Measurements from ENCODE around the gene ZBP1.
"Not testable (repeated sequence)": the region's sequence is repeated elsewhere in the genome, so short reads cannot be mapped to it uniquely, and the experiment has no call there.

Gene ZBP1

DNA sequence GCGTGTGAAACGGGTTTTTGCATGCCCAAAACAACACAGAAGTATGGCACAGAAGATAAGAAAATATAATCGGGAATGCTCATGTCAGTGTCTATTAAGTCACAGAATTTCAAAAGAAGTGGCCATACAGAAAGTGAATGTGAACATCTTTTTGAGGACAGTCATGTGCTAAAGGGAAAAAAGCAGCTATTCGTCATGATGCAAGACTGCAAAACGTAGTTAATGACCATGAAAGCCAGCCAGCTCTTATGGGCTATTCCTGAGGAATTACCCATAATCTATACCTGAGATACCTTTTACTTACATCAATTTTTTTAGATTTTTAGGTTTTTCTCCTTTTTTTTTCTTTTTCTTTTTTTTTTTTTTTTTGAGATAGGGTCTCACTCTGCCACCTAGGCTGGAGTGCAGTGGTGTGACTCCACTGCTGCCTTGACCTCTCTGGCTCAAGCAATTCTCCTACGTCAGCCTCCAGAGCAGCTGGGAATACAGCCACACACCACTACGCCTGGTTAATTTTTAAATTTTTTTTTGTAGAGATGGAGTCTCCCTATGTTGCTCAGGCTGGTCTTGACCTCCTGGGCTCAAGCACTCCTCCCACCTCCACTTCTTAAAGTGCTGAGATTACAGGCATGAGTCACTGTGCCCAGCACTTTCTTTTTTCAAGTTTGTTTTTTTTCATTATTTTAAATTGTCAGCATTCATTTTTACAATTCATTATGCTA, 18.1 kb upstream of the ZBP1 start:
- DNase-seq = no peak

- no peak for DNase-seq
These were observed 13.8 kb upstream of the ZBP1 start for GRCh38 chr20:57633945-57634491.

DNA sequence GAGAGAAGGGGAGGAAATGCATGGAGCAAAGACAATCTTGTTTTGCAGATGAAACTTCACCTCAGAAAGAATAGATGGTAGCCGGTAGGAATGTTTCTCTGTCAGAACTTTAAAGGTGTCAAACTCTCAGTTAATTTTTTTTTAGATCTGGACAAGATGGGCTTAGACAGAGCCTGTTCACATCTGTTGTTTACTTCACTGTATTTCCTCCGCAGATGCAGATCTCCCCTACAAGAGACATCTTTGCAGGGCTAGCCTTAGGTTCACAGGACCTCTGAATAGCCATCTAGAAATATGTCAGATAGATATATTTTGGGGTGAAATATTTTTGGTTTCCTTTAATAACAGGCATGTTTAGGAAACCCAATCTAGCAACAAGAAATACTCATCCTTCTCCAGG, 12.1 kb upstream of the ZBP1 start:
- DNase-seq = no peak

DNA sequence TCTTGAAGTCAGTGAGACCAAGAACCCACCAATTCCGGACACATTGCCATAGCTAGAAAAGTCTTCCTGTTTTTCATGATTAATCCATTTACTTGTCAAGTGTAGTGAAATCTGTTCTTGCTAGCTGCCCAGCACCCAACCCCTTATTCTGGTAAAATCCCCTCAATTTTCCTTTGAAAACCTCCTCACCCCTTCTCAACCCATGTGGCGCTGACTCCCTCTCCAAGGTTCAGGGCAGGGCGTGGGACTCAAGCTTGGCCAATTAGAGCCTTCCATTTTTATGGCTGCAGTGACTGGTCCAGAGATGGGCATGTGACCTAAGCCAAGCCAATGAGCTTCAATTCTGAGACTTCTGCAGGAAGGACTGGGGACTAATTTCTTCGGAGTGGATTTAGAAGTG, 9.8 kb upstream of the ZBP1 start:
- DNase-seq = no peak

DNA sequence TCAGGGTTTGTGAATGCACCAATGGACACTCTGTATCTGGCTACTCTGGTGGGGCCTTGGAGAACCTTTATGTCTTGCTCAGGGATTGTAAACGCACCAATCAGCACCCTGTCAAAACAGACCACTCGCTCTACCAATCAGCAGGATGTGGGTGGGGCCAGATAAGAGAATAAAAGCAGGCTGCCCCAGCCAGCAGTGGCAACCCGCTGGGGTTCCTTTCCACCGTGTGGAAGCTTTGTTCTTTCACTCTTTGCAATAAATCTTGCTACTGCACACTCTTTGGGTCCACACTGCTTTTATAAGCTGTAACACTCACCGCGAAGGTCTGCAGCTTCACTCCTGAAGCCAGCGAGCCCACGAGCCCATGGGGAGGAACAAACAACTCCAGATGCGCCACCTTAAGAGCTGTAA, 9.3 kb upstream of the ZBP1 start:
- not testable (repeated sequence) for DNase-seq

- not testable (repeated sequence) for DNase-seq
These were observed 8.7 kb upstream of the ZBP1 start for GRCh38 chr20:57628962-57629308.

DNA sequence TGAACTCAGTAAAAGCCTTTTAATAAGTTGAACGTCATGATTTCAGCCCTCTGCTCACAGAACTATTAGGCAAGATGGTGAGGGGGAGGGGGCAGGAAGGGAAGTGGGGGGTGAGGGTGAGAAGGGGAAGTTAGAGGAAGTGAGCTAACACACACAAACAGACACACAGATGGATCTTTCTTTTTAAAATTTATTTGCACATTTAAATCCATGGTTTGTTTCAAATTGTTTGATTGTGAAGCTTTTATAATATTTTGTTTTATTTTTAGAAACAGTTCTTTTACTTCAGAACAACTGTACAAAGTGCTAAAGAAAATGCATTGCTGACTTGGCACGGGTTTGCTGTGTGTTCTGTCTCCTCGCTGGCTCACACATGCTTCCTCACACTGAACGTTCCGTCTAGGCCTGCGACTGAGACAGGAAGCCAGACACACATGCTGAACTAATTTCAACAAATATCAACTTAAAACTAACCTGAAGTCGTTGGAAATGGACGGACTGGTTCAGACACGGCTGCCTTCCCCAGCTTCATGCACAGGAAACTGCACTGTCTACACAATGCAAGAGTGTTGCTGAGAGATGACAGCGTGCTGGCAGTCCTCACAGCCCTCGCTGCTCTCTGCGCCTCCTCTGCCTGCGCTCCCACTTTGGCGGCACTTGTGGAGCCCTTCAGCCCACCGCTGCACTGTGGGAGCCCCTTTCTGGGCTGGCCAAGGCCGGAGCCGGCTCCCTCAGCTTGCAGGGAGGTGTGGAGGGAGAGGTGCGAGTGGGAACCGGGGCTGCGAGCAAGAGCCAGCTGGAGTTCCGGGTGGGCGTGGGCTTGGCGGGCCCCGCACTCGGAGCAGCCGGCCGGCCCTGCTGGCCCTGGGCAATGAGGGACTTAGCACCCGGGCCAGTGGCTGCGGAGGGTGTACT, 8.1 kb upstream of the ZBP1 start:
- DNase-seq = no peak

- DNase-seq = no peak
These were observed 7.1 kb upstream of the ZBP1 start for GRCh38 chr20:57627339-57627738.

- DNase-seq = no peak
These were observed 5.8 kb upstream of the ZBP1 start for GRCh38 chr20:57625978-57626377.

- DNase-seq = no peak
These were observed 5.1 kb upstream of the ZBP1 start for GRCh38 chr20:57625181-57625958.

DNA sequence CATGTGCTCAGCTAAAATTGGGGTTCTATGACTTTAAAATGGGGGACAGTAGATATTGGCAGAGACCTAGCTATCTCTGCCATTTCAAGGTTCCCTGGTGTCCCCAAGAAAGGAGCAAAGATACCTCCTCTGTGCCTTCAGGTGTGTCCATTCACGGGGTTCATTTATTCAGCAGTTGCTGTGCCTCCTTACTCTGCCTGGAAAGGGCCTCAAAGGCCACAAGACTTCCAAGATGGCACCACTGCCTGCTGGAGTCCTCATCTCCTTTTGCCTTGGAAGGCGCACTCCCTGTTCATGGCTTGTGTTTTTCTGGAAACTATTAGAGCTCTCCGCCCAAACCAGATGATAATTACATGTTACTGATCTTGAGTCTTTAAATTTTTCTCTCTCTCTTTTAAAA, 3.9 kb upstream of the ZBP1 start:
- DNase-seq = no peak

DNA sequence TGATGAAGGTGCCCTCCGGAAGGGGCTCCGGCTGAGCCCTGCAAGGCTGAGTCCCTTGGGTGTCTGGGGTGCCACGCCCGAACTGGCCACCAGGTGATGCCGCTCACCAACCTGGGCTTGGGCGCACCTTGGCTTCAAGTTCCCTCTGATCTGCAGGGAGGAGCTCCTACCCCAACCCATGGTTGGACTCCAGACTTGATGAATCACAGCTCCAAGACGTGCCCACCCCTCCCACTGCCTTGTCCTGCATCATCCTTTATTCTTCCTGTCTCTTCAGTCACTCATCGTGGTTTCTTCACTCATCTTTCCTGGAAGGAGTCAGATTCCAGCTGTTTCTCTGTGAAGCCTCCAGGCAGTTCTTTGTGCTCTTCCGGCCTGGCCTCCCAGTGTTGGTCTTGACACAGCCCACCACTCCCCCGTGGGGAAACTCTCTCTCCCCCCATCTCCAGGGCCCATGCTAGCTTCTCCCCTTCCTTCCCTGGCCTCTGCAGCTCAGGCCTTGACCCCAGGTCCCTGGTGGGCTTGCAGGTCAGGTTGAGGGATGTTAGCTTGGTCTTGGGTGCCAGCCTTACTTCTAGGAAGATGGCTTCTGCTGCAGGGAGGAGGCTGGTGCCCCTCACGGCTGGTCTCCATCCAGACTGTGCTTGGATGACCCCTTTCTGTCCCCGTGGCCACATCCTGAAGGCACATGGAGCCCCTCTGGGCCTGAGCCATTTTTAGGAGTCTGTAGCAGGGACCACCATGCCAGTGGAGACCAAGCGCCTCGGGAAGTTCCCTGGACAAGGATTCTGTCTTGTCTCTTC, 2.6 kb upstream of the ZBP1 start:
- peak; percentile 40 to 47 for DNase-seq

- DNase-seq = no peak
These were observed 2.0 kb upstream of the ZBP1 start for GRCh38 chr20:57622201-57622570.

- DNase-seq = no peak
These were observed 1.4 kb upstream of the ZBP1 start for GRCh38 chr20:57621421-57622200.

DNA sequence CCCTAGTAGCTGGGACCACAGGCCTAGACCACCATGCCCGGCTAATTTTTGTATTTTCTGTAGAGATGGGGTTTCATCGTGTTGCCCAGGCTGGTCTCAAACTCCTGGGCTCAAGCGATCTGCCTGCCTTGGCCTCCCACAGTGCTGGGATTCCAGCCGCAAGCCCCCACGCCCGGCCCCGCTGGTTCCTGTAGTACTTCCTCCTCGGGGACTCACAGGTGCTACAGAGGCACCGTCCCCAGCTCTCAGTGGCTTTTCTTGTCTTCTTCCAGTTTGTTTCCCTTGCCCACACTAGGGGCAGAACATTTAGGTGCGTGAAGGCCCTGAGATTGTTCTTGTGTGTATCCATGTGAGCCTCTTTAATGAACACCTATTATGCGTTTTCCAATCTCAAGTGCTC, 773 bp upstream of the ZBP1 start:
- no peak for DNase-seq

GRCh38 chr20:57619051-57619831, 985 bp downstream of the ZBP1 start:
- DNase-seq = no peak

DNA sequence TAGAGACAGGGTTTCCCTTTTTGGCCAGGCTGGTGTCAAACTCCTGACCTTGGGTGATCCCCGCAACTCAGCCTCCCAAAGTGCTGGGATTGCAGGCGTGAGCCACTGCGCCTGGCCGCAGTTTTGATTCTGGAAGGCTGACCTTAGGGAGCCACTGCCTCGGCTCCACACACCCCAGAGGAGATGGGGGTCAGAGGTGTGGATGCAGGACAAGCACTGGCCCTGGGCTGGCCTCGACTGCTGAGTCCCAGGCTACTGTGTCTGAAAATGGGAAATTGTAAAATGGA, 1.5 kb downstream of the ZBP1 start:
- no peak for DNase-seq

- DNase-seq = no peak
These were observed 2.0 kb downstream of the ZBP1 start for GRCh38 chr20:57618091-57618763.

DNA sequence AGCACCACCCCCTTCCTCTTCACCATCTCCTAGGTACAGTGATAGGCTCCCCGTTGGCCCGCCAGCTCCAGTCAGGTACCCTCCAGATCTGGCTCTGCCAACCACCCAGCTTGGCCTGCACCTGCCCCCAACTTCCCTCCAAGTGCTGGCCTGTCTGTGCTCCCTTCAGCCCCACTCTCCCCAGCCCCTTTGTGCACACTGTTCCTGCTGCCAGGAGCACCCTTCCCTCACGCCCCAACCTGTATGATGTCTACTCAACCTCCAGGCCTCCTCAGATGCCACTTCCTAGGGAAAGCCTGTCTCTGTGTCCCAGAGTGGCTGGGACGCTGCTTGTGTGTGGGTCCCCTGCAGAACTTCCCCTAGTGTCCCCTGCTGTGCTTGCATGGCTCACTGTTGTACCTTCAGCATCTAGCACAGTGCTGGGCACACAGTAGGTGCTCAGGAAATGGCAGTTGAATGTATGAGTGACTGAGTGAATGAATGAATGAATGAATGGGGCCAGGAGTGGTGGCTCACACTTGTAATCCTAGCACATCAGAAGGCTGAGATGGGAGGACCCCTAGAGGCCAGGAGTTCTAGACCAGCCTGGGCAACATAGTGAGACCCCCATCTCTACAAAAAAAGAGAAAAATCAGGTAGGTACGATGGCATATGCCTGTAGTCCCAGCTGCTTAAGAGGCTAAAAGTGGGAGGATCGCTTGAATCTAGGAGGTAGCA, 3.0 kb downstream of the ZBP1 start:
- no peak for DNase-seq

All from NCI-H1930 (cell line).